Liver (tissue), 9 donors: ENCODE results near the gene LAMA5. TPM values are rescaled to one million over a fixed set of nuclear protein-coding genes. Genes with fewer than 3 reads are reported as not detected.

Source experiments
- DNase-seq: peaks from one replicate; pipeline ENCODE4 v3.0.0-alpha.2; 2017; ENCODE audit warnings: low spot score
- H3K27ac ChIP-seq, 2 donors: one replicate each; pipeline ENCODE4 v1.7.0; 2013; ENCODE audit warnings: inconsistent platforms in 2 of 2, low read length in 2 of 2, control low read depth in 1 of 2, low read depth in 1 of 2, mild to moderate bottlenecking in 1 of 2
- H3K27me3 ChIP-seq, 4 donors: one replicate each; pipeline versions ENCODE4 v1.6.1 to v1.7.0; 2013; ENCODE audit warnings: low read length in 3 of 4, inconsistent platforms in 1 of 4, mild to moderate bottlenecking in 1 of 4, moderate library complexity in 1 of 4; ENCODE audit not compliant: control insufficient read depth in 4 of 4, insufficient read depth in 4 of 4
- H3K36me3 ChIP-seq, 4 donors: one replicate each; pipeline versions ENCODE4 v1.6.1 to v1.7.0; 2013; ENCODE audit warnings: low read length in 3 of 4, mild to moderate bottlenecking in 3 of 4, low read depth in 1 of 4, moderate library complexity in 1 of 4; ENCODE audit not compliant: control insufficient read depth in 4 of 4, insufficient read depth in 3 of 4
- H3K4me1 ChIP-seq, 4 donors: one replicate each; pipeline versions ENCODE4 v1.6.1 to v1.7.0; 2013; ENCODE audit warnings: low read length in 3 of 4, mild to moderate bottlenecking in 3 of 4, moderate library complexity in 1 of 4; ENCODE audit not compliant: control insufficient read depth in 4 of 4, insufficient read depth in 4 of 4
- H3K4me3 ChIP-seq, 3 donors: one replicate each; pipeline versions ENCODE4 v1.6.1 to v1.7.0; 2013; ENCODE audit warnings: low read length in 3 of 3, control low read depth in 1 of 3, low read depth in 1 of 3, mild to moderate bottlenecking in 1 of 3
- H3K9ac ChIP-seq, 2 donors: one replicate each; pipeline ENCODE4 v1.7.0; 2013; ENCODE audit warnings: low read length in 2 of 2, mild to moderate bottlenecking in 2 of 2, moderate library complexity in 2 of 2, control low read depth in 1 of 2, low read depth in 1 of 2
- H3K9me3 ChIP-seq, 4 donors: one replicate each; pipeline versions ENCODE4 v1.6.1 to v1.7.0; 2013; ENCODE audit warnings: low read length in 3 of 4; ENCODE audit not compliant: control insufficient read depth in 4 of 4
- EGR1 ChIP-seq, 2 donors: IDR thresholded peaks; 2 replicates each; pipeline ENCODE4 v1.6.1; 2016 to 2018; ENCODE audit warnings: antibody characterized with exemption in 2 of 2, low read depth in 2 of 2
- FOXA1 ChIP-seq: IDR thresholded peaks from 2 replicates; pipeline ENCODE4 v1.6.1; 2016; ENCODE audit warnings: antibody characterized with exemption
- FOXA2 ChIP-seq: IDR thresholded peaks from 2 replicates; pipeline ENCODE4 v1.6.1; 2016; ENCODE audit warnings: antibody characterized with exemption
- HNF4A ChIP-seq, 2 donors: conservative IDR thresholded peaks; 2 replicates each; pipeline ENCODE4 v1.6.1; 2016; ENCODE audit warnings: antibody characterized with exemption in 2 of 2, mild to moderate bottlenecking in 2 of 2
- HNF4G ChIP-seq: IDR thresholded peaks from 2 replicates; pipeline ENCODE4 v1.6.1; 2016; ENCODE audit warnings: antibody characterized with exemption
- JUND ChIP-seq, 2 donors: IDR thresholded peaks; 2 replicates each; pipeline ENCODE4 v1.6.1; 2016; ENCODE audit warnings: antibody characterized with exemption in 2 of 2
- NR2F2 ChIP-seq: IDR thresholded peaks from 2 replicates; pipeline ENCODE4 v1.6.1; 2016; ENCODE audit warnings: antibody characterized with exemption
- RAD21 ChIP-seq, 2 donors: IDR thresholded peaks; 2 replicates each; pipeline ENCODE4 v1.6.1; 2016; ENCODE audit warnings: antibody characterized with exemption in 2 of 2, mild to moderate bottlenecking in 2 of 2
- RXRA ChIP-seq, 2 donors: IDR thresholded peaks; 2 replicates each; pipeline ENCODE4 v1.6.1; 2017 to 2018; ENCODE audit warnings: antibody characterized with exemption in 2 of 2, mild to moderate bottlenecking in 1 of 2
- SP1 ChIP-seq: IDR thresholded peaks from 2 replicates; pipeline ENCODE4 v1.6.1; 2018; ENCODE audit warnings: antibody characterized with exemption, mild to moderate bottlenecking
- TAF1 ChIP-seq: conservative IDR thresholded peaks from 2 replicates; pipeline ENCODE4 v1.6.1; 2016; ENCODE audit warnings: antibody characterized with exemption, mild to moderate bottlenecking
- YY1 ChIP-seq: IDR thresholded peaks from 2 replicates; pipeline ENCODE4 v1.6.1; 2016; ENCODE audit warnings: antibody characterized with exemption, mild to moderate bottlenecking
- WGBS: extraction: QIAGEN DNeasy Blood & Tissue Kit; methylation state at CpG from one replicate; pipeline ENCODE4 v1.1.7; 2013; 5-methylcytosine and 5-hydroxymethylcytosine counted together
- polyA plus RNA-seq, 2 donors: library from polyadenylated mRNA; stranded (reverse) in 1 of 2; unstranded in 1 of 2; fragments of 200-250 nt in 1 of 2; fragments of >200 nt in 1 of 2; fragmentation: Nextera tagmentation in 1 of 2; extraction: Ambion mirVana in 1 of 2; gene quantifications; one replicate each; pipeline versions ENCODE4 v1.2.1 to v1.2.3, GENCODE V29; 2013 to 2015
- total RNA-seq, 2 donors: library from RNA; depleted of rRNA; stranded (reverse); fragments of >200 nt; gene quantifications; one replicate each; pipeline ENCODE4 v1.2.3, GENCODE V29; 2014
- TF ChIP-seq, protein P1 (sequence below): IDR thresholded peaks from 2 replicates; pipeline ENCODE4 v1.6.1; 2016; ENCODE audit warnings: antibody characterized with exemption
- TF ChIP-seq, protein P2 (sequence below): IDR thresholded peaks from 2 replicates; pipeline ENCODE4 v1.6.1; 2016; ENCODE audit warnings: antibody characterized with exemption
- TF ChIP-seq, protein P3 (sequence below): fragments of 150-350 bp; IDR thresholded peaks from 2 replicates; pipeline ENCODE4 v1.5.1; 2017; ENCODE audit warnings: improper control_type of control experiment, low read depth, low read length; ENCODE audit not compliant: missing input control
- TF ChIP-seq, protein P4 (sequence below): IDR thresholded peaks from 2 replicates; pipeline ENCODE4 v1.6.1; 2016; ENCODE audit warnings: antibody characterized with exemption, mild to moderate bottlenecking
- TF ChIP-seq, protein P5 (sequence below): IDR thresholded peaks from 2 replicates; pipeline ENCODE4 v1.6.1; 2016; ENCODE audit warnings: antibody characterized with exemption
- donor health status: healthy.
- donor health status: healthy.
- donor health status: healthy.
- donor health status: healthy.
- donor health status: healthy.

Gene LAMA5
- total and polyA plus RNA-seq, 4 donors = 3.6 to 40.2 (median 13.7) TPM

DNA sequence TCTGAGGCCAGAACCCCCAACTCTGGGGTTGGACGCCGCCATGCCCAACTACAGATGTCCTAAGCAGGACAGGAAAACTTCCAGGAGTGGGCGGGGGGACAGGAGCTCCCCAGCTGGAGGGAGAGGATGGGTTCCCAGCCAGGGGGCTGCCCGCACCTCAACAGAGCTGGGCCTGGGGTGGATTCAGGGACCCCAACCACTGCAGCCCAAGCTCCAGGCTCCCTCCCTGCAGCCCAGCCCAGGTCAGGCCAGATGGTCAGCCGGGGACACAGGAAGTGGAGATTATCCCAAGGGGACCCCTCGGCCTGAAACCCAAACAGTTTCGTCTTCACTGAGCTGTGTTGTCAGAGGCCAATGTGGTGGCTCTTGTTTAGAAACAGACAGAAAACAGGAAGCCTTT, 9.4 kb downstream of the LAMA5 start (continued):
- TF ChIP-seq HNF4G = no peak
- TF ChIP-seq, protein P1, sequence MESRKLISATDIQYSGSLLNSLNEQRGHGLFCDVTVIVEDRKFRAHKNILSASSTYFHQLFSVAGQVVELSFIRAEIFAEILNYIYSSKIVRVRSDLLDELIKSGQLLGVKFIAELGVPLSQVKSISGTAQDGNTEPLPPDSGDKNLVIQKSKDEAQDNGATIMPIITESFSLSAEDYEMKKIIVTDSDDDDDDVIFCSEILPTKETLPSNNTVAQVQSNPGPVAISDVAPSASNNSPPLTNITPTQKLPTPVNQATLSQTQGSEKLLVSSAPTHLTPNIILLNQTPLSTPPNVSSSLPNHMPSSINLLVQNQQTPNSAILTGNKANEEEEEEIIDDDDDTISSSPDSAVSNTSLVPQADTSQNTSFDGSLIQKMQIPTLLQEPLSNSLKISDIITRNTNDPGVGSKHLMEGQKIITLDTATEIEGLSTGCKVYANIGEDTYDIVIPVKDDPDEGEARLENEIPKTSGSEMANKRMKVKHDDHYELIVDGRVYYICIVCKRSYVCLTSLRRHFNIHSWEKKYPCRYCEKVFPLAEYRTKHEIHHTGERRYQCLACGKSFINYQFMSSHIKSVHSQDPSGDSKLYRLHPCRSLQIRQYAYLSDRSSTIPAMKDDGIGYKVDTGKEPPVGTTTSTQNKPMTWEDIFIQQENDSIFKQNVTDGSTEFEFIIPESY = no peak

DNA sequence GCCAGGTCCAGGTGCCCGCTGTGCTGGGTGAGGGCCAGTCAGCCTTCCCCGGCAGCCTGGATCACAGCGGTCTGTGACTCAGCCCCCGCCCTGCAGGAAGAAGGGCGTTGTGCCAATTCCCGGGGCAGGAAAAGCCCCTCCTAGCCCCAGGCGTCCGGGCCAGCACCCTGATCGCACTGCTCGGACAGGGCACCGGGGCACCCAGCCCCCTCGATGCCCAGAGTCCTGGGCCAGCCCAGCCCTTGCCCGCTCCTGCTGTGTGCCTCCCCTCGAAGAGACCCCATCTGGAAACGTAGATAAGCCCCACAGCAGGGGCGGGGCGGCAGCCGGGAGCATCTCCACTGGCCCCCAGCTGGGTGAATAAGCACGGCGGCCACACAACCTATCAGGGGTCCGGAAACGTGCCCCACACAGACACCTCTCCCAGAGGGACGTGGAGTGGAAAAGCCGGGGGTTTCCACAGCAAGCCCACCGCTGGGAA, 9.9 kb downstream of the LAMA5 start:
- H3K9ac ChIP-seq = no peak overlapping the region
- no peaks in the 10 kb centered on the region for H3K9me3 ChIP-seq
- 45% methylated on average over 25 of the region's 25 CpGs for WGBS
- no peaks in the 10 kb centered on the region for H3K27me3 ChIP-seq
- no peak overlapping the region for H3K4me3 ChIP-seq
- peaks cover 56 to 85% (median 70%) of the 10 kb centered on the region in 4 donors for H3K4me1 ChIP-seq
- H3K27ac ChIP-seq = peak overlapping the region; percentile 82 to 86
- DNase-seq = peak; percentile 85
- no peak for TF ChIP-seq SP1
- TF ChIP-seq HNF4A (conservative IDR thresholded peaks at IDR 0.05) = no peak
- H3K36me3 ChIP-seq = peaks cover 0 to 2% (median 0%) of the 10 kb centered on the region in 4 donors

DNA sequence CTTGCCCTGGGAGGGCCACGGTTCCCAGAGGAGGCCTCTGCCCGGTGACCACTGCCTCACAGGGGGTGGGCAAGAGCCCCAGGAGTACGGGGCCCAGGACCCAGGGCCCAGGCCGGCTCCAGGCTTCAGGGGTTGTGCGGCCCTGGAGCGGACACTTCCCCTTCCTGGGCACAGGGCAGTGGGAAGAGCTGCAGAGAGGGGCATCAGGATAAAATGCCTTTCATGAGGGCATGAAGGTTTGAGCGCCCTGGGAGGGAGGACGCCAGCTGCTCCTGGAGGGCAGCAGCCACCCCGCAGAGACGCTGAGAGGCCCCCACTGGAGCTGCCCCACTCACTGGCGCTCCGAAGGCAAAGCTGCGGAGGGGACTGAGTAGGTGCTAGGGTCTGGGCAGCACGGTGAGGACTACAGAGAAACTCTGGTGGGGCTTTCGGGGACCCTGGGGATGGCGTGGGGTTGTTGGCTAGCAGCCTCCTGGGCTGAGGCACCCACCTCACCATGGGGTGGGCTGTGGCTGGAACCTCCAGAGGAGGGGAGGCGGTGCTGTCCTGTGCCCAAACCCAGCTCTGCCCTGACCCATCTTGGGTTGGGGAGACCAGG, 10.4 kb downstream of the LAMA5 start:
- no peak for DNase-seq
- WGBS = 72% methylated on average over 17 of the region's 17 CpGs
- Histone ChIP-seq H3K9ac (peak overlapping the region in 1 of 2 donors; percentile 59), H3K4me3 (no peak overlapping the region), H3K4me1 (peaks cover 56 to 82% (median 66%) of the 10 kb centered on the region in 4 donors), H3K9me3 (no peaks in the 10 kb centered on the region), H3K27me3 (no peaks in the 10 kb centered on the region), H3K36me3 (peaks cover 0 to 3% (median 0%) of the 10 kb centered on the region in 4 donors), H3K27ac (peak overlapping the region; percentile 82 to 86)
- TF ChIP-seq, protein P2, sequence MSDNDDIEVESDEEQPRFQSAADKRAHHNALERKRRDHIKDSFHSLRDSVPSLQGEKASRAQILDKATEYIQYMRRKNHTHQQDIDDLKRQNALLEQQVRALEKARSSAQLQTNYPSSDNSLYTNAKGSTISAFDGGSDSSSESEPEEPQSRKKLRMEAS = no peak
- TF ChIP-seq RXRA (IDR thresholded peaks at IDR 0.05) (no peak), FOXA2 (no peak), HNF4A (conservative IDR thresholded peaks at IDR 0.05) (no peak), HNF4G (no peak), SP1 (no peak), TAF1 (no peak), RAD21 (IDR thresholded peaks at IDR 0.05) (no peak), FOXA1 (no peak), JUND (IDR thresholded peaks at IDR 0.05) (no peak), EGR1 (IDR thresholded peaks at IDR 0.05; ENCODE audit: low read depth in 2 of 2) (no peak), NR2F2 (no peak), YY1 (no peak)
- TF ChIP-seq, protein P1 = no peak
- TF ChIP-seq, protein P3, sequence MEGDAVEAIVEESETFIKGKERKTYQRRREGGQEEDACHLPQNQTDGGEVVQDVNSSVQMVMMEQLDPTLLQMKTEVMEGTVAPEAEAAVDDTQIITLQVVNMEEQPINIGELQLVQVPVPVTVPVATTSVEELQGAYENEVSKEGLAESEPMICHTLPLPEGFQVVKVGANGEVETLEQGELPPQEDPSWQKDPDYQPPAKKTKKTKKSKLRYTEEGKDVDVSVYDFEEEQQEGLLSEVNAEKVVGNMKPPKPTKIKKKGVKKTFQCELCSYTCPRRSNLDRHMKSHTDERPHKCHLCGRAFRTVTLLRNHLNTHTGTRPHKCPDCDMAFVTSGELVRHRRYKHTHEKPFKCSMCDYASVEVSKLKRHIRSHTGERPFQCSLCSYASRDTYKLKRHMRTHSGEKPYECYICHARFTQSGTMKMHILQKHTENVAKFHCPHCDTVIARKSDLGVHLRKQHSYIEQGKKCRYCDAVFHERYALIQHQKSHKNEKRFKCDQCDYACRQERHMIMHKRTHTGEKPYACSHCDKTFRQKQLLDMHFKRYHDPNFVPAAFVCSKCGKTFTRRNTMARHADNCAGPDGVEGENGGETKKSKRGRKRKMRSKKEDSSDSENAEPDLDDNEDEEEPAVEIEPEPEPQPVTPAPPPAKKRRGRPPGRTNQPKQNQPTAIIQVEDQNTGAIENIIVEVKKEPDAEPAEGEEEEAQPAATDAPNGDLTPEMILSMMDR = no peak
- TF ChIP-seq, protein P4, sequence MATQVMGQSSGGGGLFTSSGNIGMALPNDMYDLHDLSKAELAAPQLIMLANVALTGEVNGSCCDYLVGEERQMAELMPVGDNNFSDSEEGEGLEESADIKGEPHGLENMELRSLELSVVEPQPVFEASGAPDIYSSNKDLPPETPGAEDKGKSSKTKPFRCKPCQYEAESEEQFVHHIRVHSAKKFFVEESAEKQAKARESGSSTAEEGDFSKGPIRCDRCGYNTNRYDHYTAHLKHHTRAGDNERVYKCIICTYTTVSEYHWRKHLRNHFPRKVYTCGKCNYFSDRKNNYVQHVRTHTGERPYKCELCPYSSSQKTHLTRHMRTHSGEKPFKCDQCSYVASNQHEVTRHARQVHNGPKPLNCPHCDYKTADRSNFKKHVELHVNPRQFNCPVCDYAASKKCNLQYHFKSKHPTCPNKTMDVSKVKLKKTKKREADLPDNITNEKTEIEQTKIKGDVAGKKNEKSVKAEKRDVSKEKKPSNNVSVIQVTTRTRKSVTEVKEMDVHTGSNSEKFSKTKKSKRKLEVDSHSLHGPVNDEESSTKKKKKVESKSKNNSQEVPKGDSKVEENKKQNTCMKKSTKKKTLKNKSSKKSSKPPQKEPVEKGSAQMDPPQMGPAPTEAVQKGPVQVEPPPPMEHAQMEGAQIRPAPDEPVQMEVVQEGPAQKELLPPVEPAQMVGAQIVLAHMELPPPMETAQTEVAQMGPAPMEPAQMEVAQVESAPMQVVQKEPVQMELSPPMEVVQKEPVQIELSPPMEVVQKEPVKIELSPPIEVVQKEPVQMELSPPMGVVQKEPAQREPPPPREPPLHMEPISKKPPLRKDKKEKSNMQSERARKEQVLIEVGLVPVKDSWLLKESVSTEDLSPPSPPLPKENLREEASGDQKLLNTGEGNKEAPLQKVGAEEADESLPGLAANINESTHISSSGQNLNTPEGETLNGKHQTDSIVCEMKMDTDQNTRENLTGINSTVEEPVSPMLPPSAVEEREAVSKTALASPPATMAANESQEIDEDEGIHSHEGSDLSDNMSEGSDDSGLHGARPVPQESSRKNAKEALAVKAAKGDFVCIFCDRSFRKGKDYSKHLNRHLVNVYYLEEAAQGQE = no peak
- TF ChIP-seq, protein P5, sequence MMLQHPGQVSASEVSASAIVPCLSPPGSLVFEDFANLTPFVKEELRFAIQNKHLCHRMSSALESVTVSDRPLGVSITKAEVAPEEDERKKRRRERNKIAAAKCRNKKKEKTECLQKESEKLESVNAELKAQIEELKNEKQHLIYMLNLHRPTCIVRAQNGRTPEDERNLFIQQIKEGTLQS = no peak
